GM12878 (cell line): Measurements from ENCODE around the gene GSAP. TPM values are rescaled to one million over a fixed set of nuclear protein-coding genes. Genes with fewer than 3 reads are reported as not detected.
A peak's percentile ranks its signal among the peaks of the same experiment; 100 is the strongest.

Experiments used
- ATAC-seq: fragments of 200-7000 bp; cut with Tn5 transposase; 3 replicates; pipeline ENCODE4 v1.9.1; 2020; ENCODE audit warnings: mild to moderate bottlenecking, moderate library complexity
- BruUV-seq: library from RNA; stranded (reverse); fragments of 400-500 nt; replicated peaks from 2 replicates; lab custom pipeline; 2021; lab: Mats Ljungman, UMichigan
- CTCF ChIA-PET: fragments of 300-600 bp; sonication (Branson Sonifier 250); formaldehyde crosslinking; extraction: SDS; loops from one replicate; lab custom pipeline; 2021; ENCODE audit warnings: inconsistent platforms; lab: Yijun Ruan, JAX
- POLR2A ChIA-PET: fragments of 350-600 bp; formaldehyde crosslinking; extraction: SDS; loops from one replicate; lab custom pipeline; 2021; ENCODE audit warnings: inconsistent platforms; lab: Charles Lee
- RAD21 ChIA-PET: fragments of 300-600 bp; sonication (Branson Sonifier 250); formaldehyde crosslinking; loops from one replicate; lab custom pipeline; 2023; ENCODE audit warnings: antibody characterized with exemption; ENCODE audit not compliant: unreplicated experiment; lab: Charles Lee
- SMC1A ChIA-PET: fragments of 300-600 bp; sonication (Branson Sonifier 250); formaldehyde crosslinking; loops from one replicate; lab custom pipeline; 2023; ENCODE audit not compliant: unreplicated experiment, uncharacterized antibody; lab: Charles Lee
- DNase-seq: peaks from one replicate; pipeline ENCODE4 v3.0.0-alpha.2; 2011; ENCODE audit warnings: low read depth, low spot score
- FAIRE-seq: peaks from 3 replicates; lab custom pipeline; 2011; peaks lifted over from hg19 to GRCh38; lab: Jason Lieb, UNC
- H2AFZ ChIP-seq: 2 replicates; pipeline ENCODE4 v1.6.0; 2011; ENCODE audit warnings: low read depth, low read length, control low read depth; ENCODE audit not compliant: control insufficient read depth
- H3K27ac ChIP-seq: 2 replicates; pipeline ENCODE4 v1.5.1; 2011; ENCODE audit warnings: control low read depth; ENCODE audit not compliant: control insufficient read depth, insufficient read depth
- H3K27me3 ChIP-seq, 2 experiments: replicated peaks in 1 of 2; 2 replicates each; pipeline versions ENCODE4 v1.6.0 to v1.6.1; 2011; ENCODE audit warnings: low read length in 1 of 2; ENCODE audit not compliant: control insufficient read depth in 2 of 2, insufficient read depth in 2 of 2
- H3K36me3 ChIP-seq, 2 experiments: 2 replicates each; pipeline ENCODE4 v1.5.1; 2011; ENCODE audit warnings: low read length in 1 of 2; ENCODE audit not compliant: control insufficient read depth in 2 of 2, insufficient read depth in 2 of 2
- H3K4me1 ChIP-seq: 2 replicates; pipeline ENCODE4 v1.6.1; 2011; ENCODE audit warnings: mild to moderate bottlenecking, low read length, moderate library complexity, mixed read lengths; ENCODE audit not compliant: control insufficient read depth, insufficient read depth
- H3K4me2 ChIP-seq: 2 replicates; pipeline ENCODE4 v1.6.0; 2011; ENCODE audit warnings: control low read depth; ENCODE audit not compliant: control insufficient read depth, insufficient read depth
- H3K4me3 ChIP-seq: fragments of 200-600 bp; sonication (generic); 2 replicates; pipeline ENCODE4 v1.5.1; 2016
- H3K79me2 ChIP-seq: 2 replicates; pipeline ENCODE4 v1.6.0; 2011; ENCODE audit warnings: low read length; ENCODE audit not compliant: control insufficient read depth, insufficient read depth
- H3K9ac ChIP-seq: 2 replicates; pipeline ENCODE4 v1.8.0; 2011; ENCODE audit warnings: low read length, control low read depth, mixed read lengths; ENCODE audit not compliant: control insufficient read depth, insufficient read depth
- H3K9me3 ChIP-seq: replicated peaks from 3 replicates; pipeline ENCODE4 v1.5.1; 2011; ENCODE audit warnings: mild to moderate bottlenecking, low read length; ENCODE audit not compliant: control insufficient read depth, insufficient read depth
- H4K20me1 ChIP-seq: 2 replicates; pipeline ENCODE4 v1.6.0; 2011; ENCODE audit not compliant: control insufficient read depth, insufficient read depth
- ATF2 ChIP-seq: IDR thresholded peaks from 2 replicates; pipeline ENCODE4 v1.6.1; 2012; ENCODE audit warnings: low read length, inconsistent platforms
- ETV6 ChIP-seq, 2 experiments: fragments of 450-650 bp in 1 of 2; IDR thresholded peaks in 1 of 2; conservative IDR thresholded peaks in 1 of 2; 2 replicates each; pipeline ENCODE4 v1.6.1; 2014; ENCODE audit warnings: antibody characterized with exemption in 1 of 2, borderline replicate concordance in 1 of 2, low read depth in 1 of 2, mild to moderate bottlenecking in 1 of 2, moderate library complexity in 1 of 2
- IKZF1 ChIP-seq: fragments of 450-650 bp; conservative IDR thresholded peaks from 2 replicates; pipeline ENCODE4 v1.6.1; 2017; ENCODE audit warnings: antibody characterized with exemption, mild to moderate bottlenecking
- IKZF2 ChIP-seq, 2 experiments: fragments of 450-650 bp; IDR thresholded peaks; 2 replicates each; pipeline ENCODE4 v1.6.1; 2017; ENCODE audit warnings: mild to moderate bottlenecking in 2 of 2, moderate library complexity in 2 of 2
- JUNB ChIP-seq: IDR thresholded peaks from 2 replicates; pipeline ENCODE4 v1.6.1; 2016; ENCODE audit warnings: antibody characterized with exemption, mild to moderate bottlenecking
- MXI1 ChIP-seq: fragments of 150-350 bp; IDR thresholded peaks from 2 replicates; pipeline ENCODE4 v1.6.1; 2011; ENCODE audit warnings: low read depth, mild to moderate bottlenecking, inconsistent platforms, low read length, improper control_type of control experiment
- RELB ChIP-seq: fragments of 450-650 bp; IDR thresholded peaks from 2 replicates; pipeline ENCODE4 v1.6.1; 2017; ENCODE audit warnings: low read depth, mild to moderate bottlenecking, moderate library complexity
- SPI1 ChIP-seq: IDR thresholded peaks from 2 replicates; pipeline ENCODE4 v1.6.1; 2011; ENCODE audit warnings: low read depth, mild to moderate bottlenecking, low read length, moderate library complexity, borderline replicate concordance; ENCODE audit not compliant: insufficient read depth
- ZNF622 ChIP-seq: fragments of 450-650 bp; IDR thresholded peaks from 2 replicates; pipeline ENCODE4 v1.6.1; 2017; ENCODE audit warnings: mild to moderate bottlenecking, inconsistent platforms
- ZNF687 ChIP-seq: fragments of 450-650 bp; IDR thresholded peaks from 2 replicates; pipeline ENCODE4 v1.6.1; 2017; ENCODE audit warnings: mild to moderate bottlenecking, moderate library complexity
- WGBS: methylation state at CpG from one replicate; pipeline ENCODE4 v1.1.6; 2016; ENCODE audit warnings: low lambda C conversion rate; ENCODE audit not compliant: insufficient replicate concordance, insufficient coverage; ENCODE audit errors: missing lambda C conversion rate; 5-methylcytosine and 5-hydroxymethylcytosine counted together
- in situ Hi-C: fragments of 300-500 bp; cut with MboI; formaldehyde crosslinking; loops from 9 replicates; pipeline ENCODE4 v1.14.3; 2018; ENCODE audit warnings: mixed read lengths
- intact Hi-C: fragments of 100-400 bp; cut with micrococcal nuclease; formaldehyde crosslinking; loops from one replicate; pipeline ENCODE4 v1.14.2; 2022; ENCODE audit not compliant: unreplicated experiment
- polyA plus RNA-seq, 11 experiments: library from polyadenylated mRNA; depleted of rRNA in 4 of 11; unstranded in 6 of 11; stranded (reverse) in 5 of 11; fragments of >200 nt; fragmentation: Nextera tagmentation in 4 of 11; fragmentation: Illumina TruSeq in 1 of 11; extraction: Ambion mirVana in 4 of 11; extraction: Trizol in 1 of 11; gene quantifications; 1 replicate in 1 of 11; 2 replicates in 10 of 11; pipeline versions ENCODE4 v1.2.1 to v1.2.3, GENCODE V29; 2011 to 2016; ENCODE audit warnings: inconsistent platforms in 2 of 11, missing spikeins in 2 of 11, low read depth in 1 of 11
- total RNA-seq, 4 experiments: library from RNA; depleted of rRNA in 3 of 4; stranded (reverse); fragments of >200 nt in 3 of 4; fragmentation: Illumina TruSeq in 1 of 4; extraction: Trizol in 1 of 4; gene quantifications; 2 replicates each; pipeline versions ENCODE4 v1.2.1 to v1.2.3, GENCODE V29; 2013 to 2021

GSAP gene
- total and polyA plus RNA-seq, 10 of the 15 experiments (the other 5 are each of a cell fraction or from before 2014, with no cell fraction given), result 6.6 to 38.1 (median 21.8) TPM

- peak overlapping the region; percentile 5; the same call in 1 of the 2 replicates for H2AFZ ChIP-seq
- DNase-seq, result peak; percentile 39
- BruUV-seq, result no TSS peak
- peaks cover 30% of the 10 kb centered on the region for H3K4me1 ChIP-seq
- H3K9ac ChIP-seq, result 0 out of 2 replicates have a peak overlapping the region, but pooled peaks have one; percentile 5
- ChIA-PET CTCF (interaction anchor here (0.7 to 1.2 kb wide), 3 partner anchors 25 to 162 kb away, joined by 3 to 5 read pairs (median 3); partner anchors contain the start of gene GSAP), SMC1A (interaction anchor here (0.8 to 2.8 kb wide), 8 partner anchors 23 to 154 kb away, joined by 3 to 34 read pairs (median 4); partner anchors contain the start of gene GSAP), POLR2A (interaction anchor here (0.6 to 1.3 kb wide), 9 partner anchors 17 to 792 kb away, joined by 3 to 8 read pairs (median 4); partner anchors contain the start of gene GSAP)
- in situ Hi-C loops, result no loop called here
- WGBS, result 43% methylated on average over 2 of the region's 2 CpGs
- H3K9me3 ChIP-seq, result no peaks in the 10 kb centered on the region
- no peaks in the 10 kb centered on the region; a peak in 1 of 4 replicates for H3K36me3 ChIP-seq
- H3K27me3 ChIP-seq, result no peaks in the 10 kb centered on the region
- H3K79me2 ChIP-seq, result no peaks in the 10 kb centered on the region
- H3K4me2 ChIP-seq, result peak overlapping the region; percentile 63
- H4K20me1 ChIP-seq, result no peaks in the 10 kb centered on the region
- TF ChIP-seq ZNF687 (peak; percentile 71), MXI1 (0 out of 2 replicates have a peak, but pooled peaks have one; percentile 37), SPI1 (peak; percentile 52; the same call in 1 of the 2 replicates), IKZF1 (0 out of 2 replicates have a peak, but pooled peaks have one; percentile 23), ZNF622 (no peak), ETV6 (conservative IDR thresholded peaks at IDR 0.05 in 1 of 2, IDR thresholded peaks at IDR 0.05 in 1 of 2; ENCODE audit: borderline replicate concordance in 1 of 2, low read depth in 1 of 2) (no peak), IKZF2 (IDR thresholded peaks at IDR 0.05) (peak in 1 of 2 experiments; percentile 52; a peak in 2 of 4 replicates), RELB (peak; percentile 24; the same call in 1 of the 2 replicates), ATF2 (0 out of 2 replicates have a peak, but pooled peaks have one; percentile 30), JUNB (peak; percentile 21; the same call in 1 of the 2 replicates)
- TF ChIP-seq, all 136 proteins: peak for 8
- ATAC-seq, result peak; percentile 78
- FAIRE-seq, result peak; percentile 38
- peak overlapping the region; percentile 72 for H3K27ac ChIP-seq
- H3K4me3 ChIP-seq, result no peak overlapping the region
- intact Hi-C loops, result no loop called here
- RAD21 ChIA-PET, result interaction anchor here (0.6 to 1.9 kb wide), 4 partner anchors 23 to 158 kb away, joined by 3 to 12 read pairs (median 6); no protein-coding TSS in a partner anchor
Observed at GRCh38 chr7:77391230-77391629, 24.9 kb downstream of the GSAP start.
